ENCODE results near the gene COBL. TPM values are rescaled to one million over a fixed set of nuclear protein-coding genes. Genes with fewer than 3 reads are reported as not detected.
A peak's percentile ranks its signal among the peaks of the same experiment; 100 is the strongest.

The COBL gene
- total RNA-seq, 1 donor: not detected

DNA sequence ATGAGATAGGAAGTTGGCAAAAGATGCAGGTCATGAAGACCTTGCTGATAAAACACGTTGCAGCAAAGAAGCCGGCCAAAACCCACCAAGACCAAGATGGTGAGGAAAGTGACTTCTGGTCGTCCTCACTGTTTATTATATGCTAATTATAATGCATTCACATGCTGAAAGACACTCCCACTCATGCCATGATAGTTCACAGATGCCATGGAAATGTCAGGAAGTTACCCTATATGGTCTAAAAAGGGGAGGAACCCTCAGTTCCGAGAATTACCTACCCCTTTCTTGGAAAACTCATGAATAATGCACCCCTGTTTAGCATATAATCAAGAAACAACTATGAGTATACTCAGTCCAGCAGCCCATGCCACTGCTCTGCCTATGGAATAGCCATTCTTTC lies 331.5 kb downstream of the COBL start:
- TF ChIP-seq, protein P1, sequence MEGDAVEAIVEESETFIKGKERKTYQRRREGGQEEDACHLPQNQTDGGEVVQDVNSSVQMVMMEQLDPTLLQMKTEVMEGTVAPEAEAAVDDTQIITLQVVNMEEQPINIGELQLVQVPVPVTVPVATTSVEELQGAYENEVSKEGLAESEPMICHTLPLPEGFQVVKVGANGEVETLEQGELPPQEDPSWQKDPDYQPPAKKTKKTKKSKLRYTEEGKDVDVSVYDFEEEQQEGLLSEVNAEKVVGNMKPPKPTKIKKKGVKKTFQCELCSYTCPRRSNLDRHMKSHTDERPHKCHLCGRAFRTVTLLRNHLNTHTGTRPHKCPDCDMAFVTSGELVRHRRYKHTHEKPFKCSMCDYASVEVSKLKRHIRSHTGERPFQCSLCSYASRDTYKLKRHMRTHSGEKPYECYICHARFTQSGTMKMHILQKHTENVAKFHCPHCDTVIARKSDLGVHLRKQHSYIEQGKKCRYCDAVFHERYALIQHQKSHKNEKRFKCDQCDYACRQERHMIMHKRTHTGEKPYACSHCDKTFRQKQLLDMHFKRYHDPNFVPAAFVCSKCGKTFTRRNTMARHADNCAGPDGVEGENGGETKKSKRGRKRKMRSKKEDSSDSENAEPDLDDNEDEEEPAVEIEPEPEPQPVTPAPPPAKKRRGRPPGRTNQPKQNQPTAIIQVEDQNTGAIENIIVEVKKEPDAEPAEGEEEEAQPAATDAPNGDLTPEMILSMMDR (IDR thresholded peaks at IDR 0.05; ENCODE audit: insufficient read depth, low read length): no peak

GRCh38 chr7:50983850-50984249 lies 332.8 kb downstream of the COBL start:
- TF ChIP-seq, protein P1 (IDR thresholded peaks at IDR 0.05; ENCODE audit: insufficient read depth, low read length): no peak
- no peak overlapping the region for H3K4me3 ChIP-seq (ENCODE audit: low read depth, low read length)
- no peak for DNase-seq (ENCODE audit: low read depth)

More for the DNA sequence above, 331.5 kb downstream of the COBL start:
- DNase-seq (ENCODE audit: low read depth): no peak
- H3K4me3 ChIP-seq (ENCODE audit: low read depth, low read length): no peak overlapping the region

- H3K4me3 ChIP-seq (ENCODE audit: low read depth, low read length): no peak overlapping the region
- TF ChIP-seq, protein P1 (IDR thresholded peaks at IDR 0.05; ENCODE audit: insufficient read depth, low read length): no peak
- no peak for DNase-seq (ENCODE audit: low read depth)
Observed at GRCh38 chr7:50982626-50983025, 334.0 kb downstream of the COBL start.

GRCh38 chr7:50981743-50982142 lies 334.9 kb downstream of the COBL start:
- TF ChIP-seq, protein P1 (IDR thresholded peaks at IDR 0.05; ENCODE audit: insufficient read depth, low read length): no peak

GRCh38 chr7:50980411-50980810 lies 336.2 kb downstream of the COBL start:
- TF ChIP-seq, protein P1 (IDR thresholded peaks at IDR 0.05; ENCODE audit: insufficient read depth, low read length): no peak
- no peak for DNase-seq (ENCODE audit: low read depth)
- H3K4me3 ChIP-seq (ENCODE audit: low read depth, low read length): no peak overlapping the region

More at GRCh38 chr7:50981743-50982142, 334.9 kb downstream of the COBL start:
- DNase-seq (ENCODE audit: low read depth): no peak
- H3K4me3 ChIP-seq (ENCODE audit: low read depth, low read length): no peak overlapping the region

DNA sequence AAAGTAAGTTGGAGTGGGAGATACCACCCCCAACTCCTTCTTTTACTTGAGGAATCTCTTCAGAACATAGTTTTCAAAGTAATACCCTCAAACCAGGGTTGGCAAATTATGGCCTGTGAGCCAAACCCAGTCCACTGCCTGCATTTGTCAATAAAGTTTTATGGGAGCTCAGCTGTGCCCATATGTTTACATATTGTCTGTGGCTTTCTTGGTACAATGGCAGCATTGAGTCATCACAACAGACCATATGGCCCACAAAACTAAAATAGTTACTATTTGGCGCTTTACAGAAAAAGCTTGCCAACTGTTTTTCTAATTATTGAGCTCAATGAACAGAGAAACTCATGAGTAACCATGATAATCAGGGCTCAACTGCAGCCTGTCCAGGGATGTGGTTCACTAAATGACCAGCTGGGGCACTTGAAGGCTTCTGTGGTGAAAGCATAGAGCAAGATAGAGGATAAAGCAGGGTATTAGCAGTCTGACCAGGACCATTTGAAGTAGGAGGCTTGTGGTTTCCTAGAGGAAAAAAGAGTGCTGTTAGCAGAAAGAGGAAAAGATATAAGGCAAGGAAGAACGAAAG lies 337.9 kb downstream of the COBL start:
- peak; percentile 33 for DNase-seq (ENCODE audit: low read depth)
- TF ChIP-seq, protein P1 (IDR thresholded peaks at IDR 0.05; ENCODE audit: insufficient read depth, low read length): peak; percentile 48
- no peak overlapping the region for H3K4me3 ChIP-seq (ENCODE audit: low read depth, low read length)

GRCh38 chr7:50977421-50977820 lies 339.2 kb downstream of the COBL start:
- TF ChIP-seq, protein P1 (IDR thresholded peaks at IDR 0.05; ENCODE audit: insufficient read depth, low read length): no peak
- no peak for DNase-seq (ENCODE audit: low read depth)

More at GRCh38 chr7:50977421-50977820, 339.2 kb downstream of the COBL start:
- H3K4me3 ChIP-seq (ENCODE audit: low read depth, low read length): no peak overlapping the region
